Skin of body (tissue), 2 donors: Measurements from ENCODE around the gene SCNN1B. TPM values are rescaled to one million over a fixed set of nuclear protein-coding genes. Genes with fewer than 3 reads are reported as not detected.

Experiments used
- DNase-seq: peaks from one replicate; lab custom pipeline; 2025; lab: John Stamatoyannopoulos, UW
- total RNA-seq: library from RNA; depleted of rRNA; stranded (reverse); fragments of >200 nt; gene quantifications from one replicate; pipeline ENCODE4 v1.2.3, GENCODE V29; 2014

The SCNN1B gene
- total RNA-seq, 1 donor from 2014 or later, result 3.7 TPM

DNA sequence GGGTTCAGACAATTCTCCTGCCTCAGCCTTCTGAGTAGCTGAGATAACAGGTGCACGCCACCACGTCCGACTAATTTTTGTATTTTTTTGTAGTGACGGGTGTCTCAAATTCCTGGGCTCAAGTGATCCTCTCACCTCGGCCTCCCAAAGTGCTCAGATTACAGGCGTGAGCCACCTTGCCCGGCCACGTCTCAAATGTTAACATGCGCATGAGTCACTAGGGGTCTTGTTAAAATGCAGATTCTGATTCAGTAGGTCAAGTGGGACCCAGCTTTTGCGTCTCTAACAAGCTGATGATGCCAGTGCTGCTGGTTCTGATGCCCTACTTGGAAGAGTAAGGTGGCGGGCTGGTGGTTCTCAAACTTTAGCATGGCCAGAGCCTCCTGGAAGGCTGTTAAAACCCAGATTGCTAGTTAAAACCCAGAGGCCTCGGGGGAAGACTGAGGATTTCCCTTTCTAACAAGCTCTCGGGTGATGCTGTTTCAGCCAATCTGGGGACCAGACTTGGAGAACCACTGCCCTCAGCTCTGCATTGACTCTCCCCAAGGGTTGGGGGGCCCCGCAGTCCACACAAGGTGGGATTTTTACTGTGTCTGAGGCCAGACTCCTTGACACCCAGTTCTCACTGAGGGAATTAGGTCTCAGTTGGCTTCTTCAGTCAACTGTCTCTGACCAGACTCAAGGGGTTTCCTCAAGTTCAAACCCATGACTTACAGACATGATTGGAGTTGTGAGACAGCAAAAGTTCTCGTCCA is 17.9 kb downstream of the SCNN1B start:
- no peak for DNase-seq

DNA sequence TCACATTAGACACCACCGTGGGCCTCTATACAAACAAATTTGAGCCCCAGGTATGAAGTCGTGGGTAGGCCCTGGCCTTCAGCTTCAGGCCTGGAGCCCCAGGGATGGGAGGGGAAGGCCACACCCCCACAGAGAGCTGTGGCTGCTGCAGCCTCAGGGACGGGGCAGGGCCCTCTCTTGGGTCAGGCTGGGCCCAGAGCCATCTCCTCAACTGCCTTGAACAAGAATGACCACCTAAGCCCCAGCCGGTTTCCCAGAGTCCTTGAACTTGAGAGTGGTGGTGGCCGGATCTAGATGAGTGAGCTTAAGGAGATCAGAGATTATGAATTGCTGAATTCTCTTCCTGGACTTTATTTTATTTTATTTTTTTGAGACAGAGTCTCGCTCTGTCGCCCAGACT is 18.6 kb downstream of the SCNN1B start:
- no peak for DNase-seq

DNA sequence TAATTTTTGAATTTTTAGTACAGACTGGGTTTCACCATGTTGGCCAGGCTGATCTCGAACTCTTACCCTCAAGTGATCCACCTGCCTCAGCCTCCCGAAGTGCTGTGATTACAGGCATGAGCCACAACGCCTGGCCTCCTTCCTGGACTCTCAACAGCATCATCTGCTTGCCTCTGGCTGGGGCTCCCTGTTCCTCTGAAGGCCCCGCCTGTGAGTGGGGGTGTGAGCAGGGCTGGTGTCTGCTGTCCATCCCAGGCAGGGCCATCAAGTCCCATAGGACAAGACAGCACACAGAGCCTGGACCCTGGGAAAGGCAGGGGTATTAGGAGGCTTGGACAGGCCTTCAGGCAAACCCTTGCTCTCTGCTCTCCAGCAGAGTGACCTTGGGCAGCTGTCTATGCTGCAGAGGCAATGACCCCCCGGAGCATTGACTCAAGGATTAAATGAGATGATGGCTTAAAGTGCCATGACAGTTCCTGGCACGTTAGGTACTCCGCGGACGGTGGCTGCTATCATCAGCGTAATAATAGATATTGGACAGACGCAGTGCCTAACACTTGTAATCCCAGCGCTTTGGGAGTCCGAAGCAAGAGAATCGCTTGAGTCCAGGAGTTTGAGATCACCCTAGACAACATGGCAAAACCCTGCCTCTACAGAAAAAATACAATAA is 19.2 kb downstream of the SCNN1B start:
- DNase-seq, result no peak

DNA sequence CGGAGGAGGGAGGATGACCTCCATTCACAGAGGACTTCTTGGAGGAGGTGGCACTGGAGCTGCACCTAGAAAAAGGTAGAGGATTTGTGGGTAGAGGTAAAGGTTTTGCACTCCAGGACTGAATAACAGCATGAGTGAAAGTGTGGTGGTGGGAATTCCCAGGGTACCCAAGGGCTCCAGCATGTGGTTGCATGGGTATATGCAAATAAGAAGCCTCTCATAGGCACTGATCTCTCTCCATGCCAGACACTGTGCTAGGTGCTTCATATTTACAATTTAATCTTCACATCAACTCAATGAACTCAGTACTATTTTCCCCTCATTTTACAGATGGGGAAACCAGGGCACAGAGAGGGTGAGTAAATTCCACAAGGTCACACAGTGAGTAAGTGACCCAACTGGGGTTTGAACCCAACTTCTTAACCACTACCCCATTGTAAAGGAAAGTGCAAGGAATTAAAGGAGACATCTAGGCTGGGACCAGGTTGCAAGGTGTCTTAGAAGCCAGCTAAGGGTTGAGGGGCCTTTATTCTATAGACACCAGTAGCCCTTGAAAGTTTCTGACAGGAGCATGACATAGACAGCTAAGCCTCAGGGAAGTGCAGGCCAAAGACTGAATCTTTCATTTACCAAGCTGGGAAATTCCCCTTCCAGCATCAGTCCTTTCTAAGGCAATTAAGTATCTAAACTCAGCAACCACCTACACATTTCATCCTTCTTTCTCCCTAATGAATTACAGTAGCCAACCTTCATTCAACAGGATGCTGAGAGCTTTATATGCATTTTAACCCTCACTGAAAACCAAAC is 21.3 kb downstream of the SCNN1B start:
- no peak for DNase-seq

DNA sequence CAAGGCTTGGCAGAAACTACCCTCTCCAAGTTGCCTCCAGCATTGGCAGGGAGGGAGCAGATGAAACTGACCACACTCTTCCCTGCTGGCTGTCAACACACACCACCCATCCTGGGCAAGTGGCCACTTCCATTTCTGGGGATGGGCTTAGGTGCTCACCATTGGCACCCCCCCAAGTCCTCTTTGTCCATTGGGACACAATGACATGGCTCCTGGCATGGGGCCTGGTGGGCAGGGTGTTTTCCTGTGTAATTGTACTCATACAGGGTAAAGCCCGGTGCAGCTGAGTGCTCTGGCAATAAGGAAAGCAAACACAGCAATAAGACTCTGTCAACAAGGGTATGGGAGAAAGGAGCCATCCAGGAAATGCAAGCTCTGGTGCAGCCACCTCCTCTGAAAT is 22.6 kb downstream of the SCNN1B start:
- no peak for DNase-seq

DNA sequence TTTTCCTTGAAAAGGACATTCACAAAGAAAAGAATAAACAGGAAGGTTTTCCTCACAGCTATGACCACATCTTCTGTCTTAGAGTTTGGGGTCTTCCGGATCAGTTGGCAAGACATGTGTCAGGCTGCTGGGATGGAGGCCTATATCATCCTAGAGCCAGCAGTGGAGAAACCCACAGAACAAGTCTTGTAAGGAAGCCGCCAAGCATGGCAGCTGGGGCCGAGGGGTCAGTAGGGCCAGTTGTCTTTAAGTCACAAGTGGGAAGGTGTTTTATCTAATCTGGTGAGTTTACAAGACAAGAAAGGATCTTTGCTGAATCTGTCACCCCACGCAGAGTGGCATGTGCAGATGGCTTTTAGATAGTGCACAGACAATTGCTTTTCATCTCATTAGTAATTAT is 25.7 kb downstream of the SCNN1B start:
- no peak for DNase-seq

DNA sequence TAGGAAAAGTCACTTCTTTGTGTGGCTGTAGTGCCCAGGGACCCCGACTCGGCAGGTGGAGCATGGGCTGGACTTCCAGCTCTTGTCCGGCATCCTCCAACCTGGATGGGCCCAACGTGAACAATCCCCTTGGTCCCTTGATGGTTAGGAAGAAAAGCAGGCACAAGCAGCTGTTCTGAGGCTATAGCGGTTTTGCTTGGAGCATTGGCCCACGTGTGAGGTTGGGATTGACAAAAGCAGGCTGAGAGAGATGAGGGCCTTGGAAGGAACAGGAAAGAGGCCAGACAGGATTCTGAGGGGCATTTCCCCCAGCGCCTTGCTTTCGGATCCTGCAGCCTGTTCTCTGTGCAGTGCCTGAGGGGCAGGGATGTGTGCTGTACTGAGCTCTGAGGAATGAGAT is 28.1 kb downstream of the SCNN1B start:
- no peak for DNase-seq

DNA sequence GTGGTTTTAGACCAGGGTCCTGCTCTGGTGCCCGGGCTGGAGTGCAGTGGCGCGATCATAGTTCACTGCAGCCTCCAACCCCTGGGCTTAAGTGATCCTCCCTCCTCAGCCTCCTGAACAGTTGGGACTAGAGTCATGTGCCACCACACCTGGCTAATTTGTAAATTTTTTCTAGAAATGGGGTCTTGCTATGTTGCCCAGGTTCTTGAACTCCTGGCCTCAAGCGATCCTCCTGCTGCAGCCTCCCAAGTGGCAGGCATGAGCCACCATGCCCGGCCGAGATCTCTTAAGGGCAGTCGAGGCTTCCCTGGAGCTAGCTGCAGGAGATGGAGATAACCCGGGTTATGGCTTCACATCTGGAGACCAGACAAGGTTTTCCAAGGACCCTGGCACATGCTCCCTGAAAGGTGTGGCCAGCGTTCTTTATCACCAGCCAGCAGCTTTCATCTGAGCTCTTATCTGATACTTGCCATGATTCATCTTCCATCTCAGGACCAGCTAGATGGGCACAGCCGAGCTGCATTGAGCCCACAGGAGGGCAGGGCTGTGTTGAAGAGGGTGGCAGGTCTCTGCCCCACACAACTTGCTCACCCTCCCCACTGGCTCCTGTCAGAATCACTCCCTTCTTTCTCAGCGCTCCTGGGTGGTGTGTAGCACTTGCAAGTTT is 28.6 kb downstream of the SCNN1B start:
- DNase-seq, result no peak

DNA sequence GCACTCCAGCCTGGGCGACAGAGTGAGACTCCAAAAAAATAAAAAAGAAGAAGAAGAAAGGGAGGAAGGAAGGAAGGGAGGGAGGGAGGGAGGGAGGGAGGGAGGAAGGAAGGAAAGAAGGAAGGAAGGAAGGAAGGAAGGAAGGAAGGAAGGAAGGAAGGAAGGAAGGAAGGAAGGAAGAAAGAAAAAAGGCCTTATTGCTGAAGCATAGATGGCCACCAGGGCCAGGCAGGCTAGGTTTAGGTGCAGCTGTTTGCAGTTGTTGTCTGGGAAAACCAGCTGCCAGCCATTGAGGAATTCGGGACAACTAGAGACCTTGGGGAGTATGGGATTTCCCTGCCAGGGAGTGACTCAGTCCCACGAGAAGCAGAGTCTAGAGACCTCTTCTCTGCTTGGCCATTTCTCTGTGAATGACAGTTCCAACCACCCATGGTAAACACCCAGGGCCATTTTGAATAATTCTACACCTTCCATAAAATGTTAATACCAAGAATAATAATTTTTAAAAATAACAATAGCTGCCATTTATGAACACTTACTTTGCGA is 31.0 kb downstream of the SCNN1B start:
- no peak for DNase-seq

DNA sequence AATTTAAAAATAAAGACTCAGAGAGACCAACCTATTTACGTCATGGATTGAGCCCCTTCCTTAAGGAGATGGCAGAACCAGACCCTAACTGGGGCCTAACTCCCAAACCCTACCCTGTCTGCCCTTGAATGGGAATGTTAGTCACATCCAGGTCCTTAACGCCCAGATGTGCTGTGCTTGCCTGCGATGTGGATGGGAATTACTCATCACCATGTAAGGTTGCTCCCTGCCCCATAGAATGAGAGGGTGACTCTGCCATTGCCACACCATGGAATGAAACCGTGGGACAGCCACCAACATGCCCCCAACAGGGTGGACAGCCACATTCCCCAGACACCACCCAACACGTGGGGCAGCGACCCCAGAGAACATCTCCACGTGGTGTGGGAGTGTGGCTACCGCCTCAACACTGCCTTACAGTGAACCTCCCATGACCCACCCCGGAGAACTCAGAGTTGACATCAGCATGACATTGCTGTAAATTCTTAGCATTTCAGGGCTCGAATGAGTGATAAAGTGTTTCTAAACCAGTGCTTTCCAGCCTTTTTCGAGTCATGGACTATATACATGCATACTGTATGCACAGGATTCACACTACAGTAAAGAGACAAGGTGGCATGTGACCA is 31.8 kb downstream of the SCNN1B start:
- no peak for DNase-seq

DNA sequence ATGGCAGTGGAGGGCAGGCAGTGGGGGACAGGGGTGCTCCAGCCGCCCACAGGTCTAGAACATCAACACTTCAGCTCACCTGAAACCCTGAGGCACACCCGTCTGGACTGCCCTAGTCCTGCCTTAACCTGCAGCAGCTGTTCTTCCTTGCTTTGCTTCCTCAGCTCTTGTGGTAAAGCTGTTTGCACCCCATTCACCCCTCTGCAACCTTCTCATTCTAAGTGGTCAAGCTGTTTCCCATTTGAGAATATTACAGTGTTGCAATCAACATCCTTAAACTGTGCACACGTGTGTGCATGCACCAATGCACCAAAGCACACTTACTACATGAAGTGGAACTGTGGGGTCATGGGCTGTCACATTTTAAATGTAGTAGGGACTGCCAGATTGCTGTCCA is 32.4 kb downstream of the SCNN1B start:
- DNase-seq, result no peak

DNA sequence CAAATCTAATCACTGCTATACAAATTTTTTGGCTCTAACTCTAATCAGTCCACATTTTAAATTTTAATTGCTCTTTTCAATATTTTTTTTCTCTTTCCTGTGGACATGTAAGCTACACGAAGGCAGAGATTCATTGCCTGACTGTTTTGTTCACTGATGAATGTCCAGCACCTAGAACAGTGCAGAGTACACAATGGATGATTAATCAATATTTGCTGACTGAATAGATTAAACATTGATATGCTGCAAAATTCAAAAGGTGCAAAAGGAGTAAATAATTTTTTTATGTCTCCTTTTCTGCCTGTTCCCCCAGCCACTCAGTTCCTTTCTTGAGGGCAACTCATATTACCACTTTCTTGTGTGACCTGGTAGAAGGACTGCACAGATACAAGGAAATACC is 32.8 kb downstream of the SCNN1B start:
- DNase-seq, result no peak

DNA sequence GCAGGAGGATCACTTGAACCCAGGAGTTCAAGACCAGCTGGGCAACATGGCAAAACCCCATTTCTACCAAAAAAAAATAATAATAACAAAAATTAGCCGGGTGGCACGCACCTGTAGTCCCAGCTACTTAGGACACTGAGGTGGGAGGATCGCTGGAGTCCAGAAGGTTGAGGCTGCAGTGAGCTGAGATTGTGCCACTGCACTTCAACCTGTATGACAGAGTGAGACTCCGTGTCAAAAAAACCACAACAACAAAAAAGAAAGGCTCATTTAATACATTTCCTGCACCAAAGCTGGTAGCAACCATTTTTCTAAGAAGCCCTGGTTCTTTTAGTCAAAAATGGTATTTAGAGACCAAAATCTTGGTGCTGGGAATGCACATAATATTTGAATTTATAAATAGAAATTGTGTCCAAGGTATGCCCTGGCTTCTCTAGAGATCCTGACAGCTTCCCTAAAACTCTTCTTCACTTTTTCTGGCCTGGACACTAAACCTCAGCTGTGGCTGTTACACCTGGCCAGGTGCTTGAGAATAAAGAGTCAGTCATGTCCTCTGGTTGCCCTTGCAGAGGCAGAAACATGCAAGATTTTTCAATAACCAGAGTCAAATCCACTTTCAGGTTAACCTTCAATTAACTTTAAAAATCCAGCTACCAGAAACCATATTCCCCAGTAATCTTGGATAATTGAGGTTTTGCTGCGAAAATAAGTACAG is 35.9 kb downstream of the SCNN1B start:
- no peak for DNase-seq

DNA sequence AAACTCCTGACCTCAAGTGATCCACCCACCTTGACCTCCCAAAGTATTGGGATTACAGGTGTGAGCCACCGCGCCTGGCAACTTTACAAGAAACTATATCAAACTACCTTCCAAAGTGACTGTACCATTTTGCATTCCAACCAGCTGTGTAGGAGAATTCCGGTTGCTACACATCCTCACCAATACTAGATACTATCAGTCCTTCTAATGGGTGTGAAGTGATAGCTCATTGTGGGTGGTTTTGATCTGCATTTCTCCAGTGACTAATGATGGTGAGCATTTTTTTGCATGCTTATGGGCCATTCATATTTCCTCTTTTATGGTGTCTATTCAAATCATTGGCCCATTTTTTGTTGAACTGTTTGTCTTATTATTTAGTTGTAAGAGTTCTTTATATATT is 37.7 kb downstream of the SCNN1B start:
- DNase-seq, result no peak

DNA sequence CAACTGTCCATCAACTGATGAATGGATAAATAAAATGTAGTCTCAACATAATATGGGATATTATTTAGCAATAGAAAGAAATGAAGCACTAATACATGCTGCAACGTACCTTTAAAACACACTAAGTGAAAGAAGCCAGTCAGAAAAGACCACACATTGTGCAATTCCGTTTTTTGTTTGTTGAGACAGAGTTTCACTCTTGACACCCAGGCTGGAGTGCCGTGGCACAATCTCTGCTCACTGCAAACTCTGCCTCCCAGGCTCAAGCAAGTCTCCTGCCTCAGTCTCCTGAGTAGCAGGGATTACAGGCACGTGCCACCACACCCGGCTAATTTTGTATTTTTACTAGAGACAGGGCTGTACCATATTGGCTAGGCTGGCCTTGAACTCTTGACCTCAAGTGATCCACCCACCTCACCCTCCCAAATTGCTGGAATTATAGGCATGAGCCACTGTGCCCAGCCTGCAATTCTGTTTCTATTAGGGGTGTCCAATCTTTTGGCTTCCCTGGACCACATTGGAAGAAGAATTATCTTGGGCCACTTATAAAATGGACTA is 40.1 kb downstream of the SCNN1B start:
- DNase-seq, result no peak

DNA sequence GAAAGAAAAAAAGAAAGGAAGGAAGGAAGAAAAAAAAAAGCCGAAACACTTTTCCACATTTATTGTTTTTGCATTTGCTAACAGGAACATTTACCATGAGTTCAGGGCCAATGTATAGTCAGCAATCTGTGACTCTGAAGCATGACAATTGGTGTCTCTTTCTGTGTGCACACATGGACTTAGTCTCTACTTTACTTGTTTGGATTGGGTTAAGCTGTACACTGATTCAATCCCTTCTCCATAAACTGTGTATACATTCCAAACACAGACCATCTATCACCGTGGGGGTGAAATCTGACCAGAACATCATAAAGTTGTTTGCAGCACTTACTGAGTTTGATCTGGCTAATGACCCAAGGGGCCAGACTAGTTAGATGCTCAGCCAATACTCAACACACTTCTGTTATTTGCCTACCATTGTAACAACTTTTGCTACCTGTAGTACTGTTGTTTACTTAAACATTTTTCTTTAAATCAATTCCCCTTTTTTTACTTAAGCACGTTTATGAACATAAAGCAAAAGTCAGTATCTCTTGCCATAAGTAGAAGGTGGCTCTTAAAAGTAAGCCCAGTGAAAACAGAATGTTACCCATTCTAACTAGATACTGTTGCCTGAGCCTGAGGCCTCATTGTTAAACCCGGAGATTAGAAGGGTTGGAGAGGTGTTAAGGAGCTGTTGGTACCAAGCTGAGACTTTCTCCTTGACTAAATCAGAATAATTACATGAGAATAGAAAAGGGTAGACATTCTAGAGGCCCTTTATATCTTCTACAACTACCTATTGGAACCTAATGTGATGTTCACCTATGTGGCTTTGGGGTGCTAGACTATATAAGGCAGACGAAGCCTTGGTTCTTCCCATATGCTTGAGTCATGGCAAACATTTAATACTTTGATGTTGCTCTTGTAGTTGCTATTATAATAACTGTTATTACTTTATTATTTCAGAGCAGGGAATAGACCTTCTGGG is 41.8 kb downstream of the SCNN1B start:
- DNase-seq, result no peak

DNA sequence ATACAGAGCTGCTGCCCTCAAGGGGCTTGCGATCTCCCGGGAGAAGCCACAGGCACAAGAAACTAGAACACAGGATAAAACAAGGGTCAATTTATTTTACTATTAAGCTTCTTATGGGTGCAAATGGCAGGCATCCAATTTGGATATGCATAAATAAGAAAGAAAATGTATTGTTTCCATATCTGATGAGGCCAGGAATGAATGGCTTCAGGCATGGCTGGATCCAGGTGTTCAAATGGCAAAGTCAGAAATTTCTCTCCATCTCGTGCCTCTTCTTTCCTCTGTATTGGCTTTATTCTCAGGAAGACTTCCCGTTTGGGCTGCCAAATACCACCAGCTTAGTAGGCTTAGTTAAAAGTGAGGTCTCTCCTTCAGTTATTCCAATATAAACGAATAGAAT is 43.1 kb downstream of the SCNN1B start:
- DNase-seq, result no peak

DNA sequence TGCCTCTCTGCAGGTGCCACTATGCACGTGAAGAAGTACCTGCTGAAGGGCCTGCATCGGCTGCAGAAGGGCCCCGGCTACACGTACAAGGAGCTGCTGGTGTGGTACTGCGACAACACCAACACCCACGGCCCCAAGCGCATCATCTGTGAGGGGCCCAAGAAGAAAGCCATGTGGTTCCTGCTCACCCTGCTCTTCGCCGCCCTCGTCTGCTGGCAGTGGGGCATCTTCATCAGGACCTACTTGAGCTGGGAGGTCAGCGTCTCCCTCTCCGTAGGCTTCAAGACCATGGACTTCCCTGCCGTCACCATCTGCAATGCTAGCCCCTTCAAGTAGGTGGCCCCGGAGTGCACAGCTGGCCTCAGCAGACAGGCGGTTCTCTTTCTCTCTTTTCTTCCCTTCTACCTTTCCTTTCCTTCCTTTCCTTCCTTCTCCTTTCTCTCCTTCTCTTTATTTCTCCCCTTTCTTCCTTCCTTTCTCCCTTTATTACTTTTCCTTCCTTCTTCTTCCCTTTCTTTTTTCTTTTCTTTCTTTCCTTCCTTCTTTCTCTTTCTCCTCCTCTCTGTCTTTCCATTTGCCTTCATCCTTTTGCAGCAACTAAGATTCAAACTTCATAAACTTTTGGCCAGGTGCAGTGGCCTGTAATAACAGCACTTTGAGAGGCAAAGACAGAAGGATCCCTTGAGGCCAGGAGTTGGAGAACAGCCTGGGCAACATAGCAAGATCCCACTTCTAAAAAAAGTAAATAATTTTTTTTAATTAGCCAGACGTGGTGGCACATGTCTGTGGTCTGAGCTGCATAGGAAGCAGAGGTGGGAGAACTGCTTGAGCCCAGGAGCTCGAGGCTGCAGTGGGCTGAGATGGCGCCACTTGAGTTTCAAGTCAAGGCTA is 46.7 kb downstream of the SCNN1B start:
- no peak for DNase-seq
